NCI-H187 (cell line): ENCODE measurements around the gene RPA1.
"Not testable (repeated sequence)": the region's sequence is repeated elsewhere in the genome, so short reads cannot be mapped to it uniquely, and the experiment has no call there.

Experiments
- DNase-seq, 2 experiments: peaks; one replicate each; lab custom pipeline; 2025; lab: John Stamatoyannopoulos, UW

RPA1 gene

DNA sequence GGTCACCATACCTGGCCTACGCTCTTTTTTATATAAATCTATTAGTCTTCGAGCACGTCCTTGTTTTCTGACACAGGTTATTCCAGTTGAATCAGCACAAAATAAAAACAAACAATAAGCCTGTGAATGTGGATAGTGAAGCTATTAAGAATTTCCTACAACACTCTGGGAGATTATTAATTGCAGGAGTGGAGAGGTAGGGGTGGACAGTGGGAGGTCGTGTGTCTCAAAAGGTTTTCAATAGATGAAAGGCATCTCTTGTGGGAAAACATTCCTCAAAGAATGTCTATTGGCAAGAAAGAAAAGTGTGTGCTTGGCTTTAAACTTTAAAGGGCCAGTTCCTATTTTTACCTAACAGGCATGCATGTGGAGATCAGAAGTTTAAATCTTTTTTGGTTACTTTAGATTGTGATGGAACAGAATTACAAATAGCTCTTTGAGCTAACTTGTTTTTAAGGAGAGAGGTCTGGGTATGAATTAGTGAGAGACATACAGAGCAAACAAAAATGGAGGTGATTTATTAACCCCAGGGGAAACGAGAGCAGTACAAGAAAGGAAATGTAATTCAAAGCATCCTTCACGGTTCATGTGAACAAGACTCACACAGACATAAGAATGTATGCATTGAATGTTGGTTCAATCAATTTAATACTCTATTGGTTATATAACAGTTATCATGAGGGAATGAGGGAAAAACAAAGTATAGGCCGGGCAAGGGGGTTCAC, 9.1 kb upstream of the RPA1 start:
- no peak for DNase-seq

DNA sequence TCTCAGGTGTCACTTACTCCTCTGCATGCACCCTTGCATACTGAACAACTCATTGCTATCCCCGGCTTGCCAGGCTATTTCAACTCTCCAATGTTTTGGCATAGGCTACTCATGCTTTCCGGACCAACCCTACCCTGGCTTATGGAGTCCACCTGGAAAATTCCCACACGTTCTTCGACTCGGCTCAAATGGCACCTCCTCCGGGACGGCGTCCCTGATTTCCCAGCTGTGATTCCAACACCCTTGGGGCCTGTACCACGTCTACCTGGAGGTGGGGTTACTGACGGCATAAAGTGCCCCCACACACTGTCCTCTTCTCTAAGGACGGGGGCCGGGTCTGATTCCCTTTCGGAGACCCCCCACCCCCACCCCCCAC, 601 bp upstream of the RPA1 start:
- no peak for DNase-seq

DNA sequence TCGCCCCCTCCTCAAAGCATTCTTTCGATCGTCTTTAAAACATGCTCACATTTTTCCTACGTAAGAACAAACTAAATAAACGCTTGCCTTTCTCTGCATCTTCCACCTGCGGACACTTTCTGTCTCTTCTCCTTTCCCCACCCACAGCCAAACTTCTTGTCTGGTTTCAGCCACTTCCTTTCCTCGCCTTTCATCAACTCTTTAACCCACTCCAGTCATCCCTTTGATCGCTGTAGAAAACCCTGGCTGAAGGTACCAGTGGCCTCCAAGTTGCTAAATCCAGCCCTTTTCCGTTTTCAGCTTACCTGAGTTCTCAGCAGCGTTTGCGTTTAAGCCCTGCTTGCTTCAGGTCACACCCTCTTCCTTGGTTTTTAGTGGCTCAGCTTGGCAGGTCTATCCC, 483 bp downstream of the RPA1 start:
- no peak for DNase-seq

DNA sequence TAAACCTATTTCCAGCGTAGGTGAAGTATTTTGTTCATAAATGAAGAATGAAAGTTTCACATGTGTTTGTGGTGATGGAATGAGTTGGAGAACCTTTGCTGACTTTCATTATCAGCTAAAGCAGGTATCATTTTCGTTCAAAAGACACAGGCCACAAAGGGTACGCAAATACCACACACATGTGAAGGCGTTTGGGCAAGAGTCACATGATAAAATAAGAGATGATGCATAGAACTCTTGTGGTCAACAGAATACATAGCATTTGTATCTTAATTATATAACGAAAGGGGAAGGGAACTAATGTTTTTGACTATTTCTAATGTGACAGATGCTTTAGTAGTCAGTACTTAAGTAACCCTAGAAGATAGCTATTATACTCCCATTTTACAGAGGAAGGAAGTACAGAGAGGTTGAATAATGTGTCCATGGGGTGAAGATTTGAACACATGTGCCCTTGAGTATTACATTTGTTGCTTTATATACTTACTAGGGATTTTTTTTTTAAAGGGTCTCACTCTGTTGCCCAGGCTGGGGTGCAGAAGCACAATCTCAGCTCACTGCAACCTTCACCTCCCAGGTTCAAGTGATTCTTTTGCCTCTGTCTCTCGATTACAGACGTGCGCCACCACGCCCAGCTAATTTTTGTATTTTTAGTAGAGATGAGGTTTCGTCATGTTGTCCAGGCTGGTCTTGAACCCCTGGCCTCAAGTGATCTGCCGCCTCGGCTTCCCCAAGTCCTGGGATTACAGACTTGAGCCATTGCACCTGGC, 4.8 kb downstream of the RPA1 start:
- DNase-seq = no peak

DNA sequence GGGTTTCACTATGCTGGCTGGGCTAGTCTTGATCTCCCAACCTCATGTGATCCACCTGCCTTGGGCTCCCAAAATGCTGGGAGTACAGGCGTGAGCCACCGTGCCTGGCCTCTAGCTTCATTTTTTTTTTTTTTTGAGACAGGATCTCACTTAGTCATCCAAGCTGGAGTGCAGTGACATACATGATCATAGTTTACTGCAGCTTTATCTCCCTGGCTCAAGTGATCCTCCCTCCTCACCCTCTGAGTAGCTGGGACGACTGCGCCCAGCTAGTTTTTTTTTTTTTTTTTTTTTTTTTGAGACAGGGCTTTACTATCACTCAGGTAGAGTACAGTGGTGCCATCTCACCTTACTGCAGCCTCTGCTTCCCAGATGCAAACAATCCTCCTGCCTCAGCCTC, 9.7 kb downstream of the RPA1 start:
- no peak for DNase-seq

DNA sequence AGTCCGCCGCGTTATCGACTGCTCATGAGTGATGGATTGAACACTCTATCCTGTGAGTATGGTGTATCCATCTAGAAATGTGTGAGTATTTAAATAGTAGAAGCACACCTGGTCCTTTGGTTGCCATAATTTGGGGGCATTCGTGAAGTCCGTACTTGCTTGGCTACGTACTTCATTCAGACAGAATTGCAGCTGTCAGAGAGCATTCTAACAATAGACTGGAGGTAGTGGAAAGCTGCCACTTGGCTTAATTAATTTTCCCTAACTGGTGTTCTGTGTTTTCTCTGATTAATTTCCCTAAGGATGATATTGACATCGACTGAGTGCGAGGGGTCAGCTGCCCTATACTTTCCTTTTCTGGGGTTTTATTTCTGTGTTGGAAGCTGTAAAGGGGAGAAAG, 14.1 kb downstream of the RPA1 start:
- DNase-seq = no peak

DNA sequence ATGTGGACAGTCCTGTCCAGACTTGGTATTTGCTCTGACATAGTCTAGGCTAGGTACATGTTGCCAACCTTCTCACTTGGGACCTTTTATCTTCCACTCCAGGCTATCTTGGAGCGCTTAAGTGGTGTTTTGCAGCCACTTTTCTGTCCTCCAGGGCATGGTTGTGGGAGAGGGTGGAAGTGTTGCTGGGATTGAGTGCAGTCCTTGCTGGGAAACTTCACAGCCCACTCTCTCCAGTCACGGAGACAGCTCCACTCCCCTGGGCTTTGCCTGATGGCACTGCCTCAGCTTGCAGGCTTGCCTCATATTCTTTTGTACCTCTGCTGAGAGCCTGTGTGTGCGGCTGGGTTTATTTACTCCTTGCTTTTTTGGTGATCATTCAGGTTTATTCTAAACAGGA, 17.4 kb downstream of the RPA1 start:
- peak in 1 of 2 experiments; percentile 4 for DNase-seq

DNA sequence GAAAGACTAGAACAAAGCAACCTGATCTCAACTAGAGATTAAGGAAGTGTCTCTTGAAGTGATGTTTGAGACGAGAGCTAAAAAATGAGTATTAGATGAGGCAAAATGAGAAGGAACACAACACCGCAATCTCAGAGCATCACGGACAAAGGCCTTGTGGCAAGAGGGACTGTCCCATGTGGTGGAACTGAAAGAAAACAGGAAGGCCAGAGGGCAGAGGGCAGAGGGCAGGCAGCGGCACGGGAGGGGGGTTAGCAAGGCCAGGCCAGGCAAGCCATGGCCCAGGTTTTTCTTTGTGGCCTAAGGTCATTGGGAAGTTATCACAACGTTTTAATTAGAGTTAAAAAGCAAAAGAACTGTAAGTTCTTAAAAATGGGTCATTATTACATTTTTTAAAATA, 22.5 kb downstream of the RPA1 start:
- DNase-seq = no peak

DNA sequence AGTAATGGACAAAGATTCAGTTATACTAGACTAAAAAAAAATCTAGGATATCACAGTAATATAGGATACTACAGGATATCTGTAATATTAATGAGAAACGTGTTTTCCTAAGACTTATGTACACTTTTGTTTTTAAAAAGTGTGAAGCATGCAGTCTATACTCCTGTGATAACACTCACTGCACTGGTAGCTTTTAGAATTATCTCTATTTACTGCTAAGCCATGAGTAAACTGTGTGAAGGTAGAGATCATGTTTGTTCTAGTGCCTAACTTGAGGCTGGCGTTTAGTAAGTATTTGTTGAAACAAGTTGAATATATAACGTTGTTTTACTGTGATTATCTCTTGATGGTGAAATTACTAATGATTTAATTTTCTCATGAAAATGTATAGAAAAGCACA, 23.9 kb downstream of the RPA1 start:
- DNase-seq = no peak

DNA sequence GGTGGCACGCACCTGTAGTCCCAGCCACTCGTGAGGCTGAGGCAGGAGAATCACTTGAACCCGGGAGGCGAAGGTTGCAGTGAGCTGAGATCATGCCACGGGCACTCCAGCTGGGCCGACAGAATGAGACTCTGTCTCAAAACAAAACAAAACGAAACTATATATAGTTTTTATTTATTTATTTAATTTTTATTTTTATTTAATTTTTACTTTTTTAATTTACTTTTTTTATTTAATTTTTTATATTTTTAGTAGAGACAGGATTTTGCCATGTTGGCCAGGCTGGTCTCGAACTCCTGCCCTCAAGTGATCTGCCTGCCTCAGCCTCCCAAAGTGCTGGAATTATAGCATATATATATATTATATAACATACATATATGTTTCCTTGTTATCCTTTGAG, 26.7 kb downstream of the RPA1 start:
- DNase-seq = not testable (repeated sequence)

DNA sequence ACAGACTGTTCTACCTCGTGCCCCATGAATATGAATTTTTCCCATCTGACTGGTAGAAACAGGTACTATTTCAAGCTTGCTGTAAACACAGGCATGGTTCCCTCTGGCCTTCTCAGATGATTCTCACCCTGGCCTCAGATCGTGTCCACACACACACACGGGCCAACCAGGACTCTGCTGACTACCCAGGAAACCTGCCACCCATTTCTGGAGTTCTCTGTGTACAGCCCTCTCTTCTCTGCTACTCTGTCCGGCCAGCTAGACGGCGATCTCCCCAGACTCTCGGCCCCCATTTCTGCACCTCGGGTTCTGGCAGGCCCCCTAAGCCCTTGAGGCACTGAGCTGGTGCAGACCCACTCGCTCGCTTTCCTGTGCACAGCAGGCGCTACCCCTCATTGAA, 31.2 kb downstream of the RPA1 start:
- no peak for DNase-seq

DNA sequence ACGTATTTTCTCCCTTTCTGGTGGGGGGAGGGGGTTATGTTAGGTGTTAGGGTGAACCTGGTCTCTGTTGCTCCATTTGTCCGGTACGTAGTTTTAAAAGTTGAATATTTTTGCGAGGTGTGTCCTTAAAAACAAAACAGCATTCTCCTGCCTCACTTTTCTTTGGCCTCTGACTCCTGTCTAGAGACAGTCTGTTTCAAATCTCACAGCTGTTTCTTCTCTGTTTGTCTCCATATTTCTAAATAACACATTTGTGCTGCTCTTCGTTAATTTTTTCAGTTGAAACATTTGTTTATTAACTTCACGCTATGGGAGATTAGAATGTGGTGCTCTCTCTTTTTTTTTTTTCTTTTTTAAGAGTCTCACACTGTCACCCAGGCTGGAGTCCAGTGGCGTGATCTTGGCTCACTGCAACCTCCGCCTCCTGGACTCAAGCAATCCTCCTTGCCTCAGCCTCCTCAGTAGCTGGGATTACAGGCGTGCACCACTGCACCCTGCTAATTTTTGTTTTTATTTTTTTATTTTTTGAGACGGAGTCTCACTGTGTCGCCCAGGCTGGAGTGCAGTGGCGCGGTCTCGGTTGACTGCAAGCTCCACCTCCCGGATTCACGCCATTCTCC, 31.7 kb downstream of the RPA1 start:
- DNase-seq = no peak

DNA sequence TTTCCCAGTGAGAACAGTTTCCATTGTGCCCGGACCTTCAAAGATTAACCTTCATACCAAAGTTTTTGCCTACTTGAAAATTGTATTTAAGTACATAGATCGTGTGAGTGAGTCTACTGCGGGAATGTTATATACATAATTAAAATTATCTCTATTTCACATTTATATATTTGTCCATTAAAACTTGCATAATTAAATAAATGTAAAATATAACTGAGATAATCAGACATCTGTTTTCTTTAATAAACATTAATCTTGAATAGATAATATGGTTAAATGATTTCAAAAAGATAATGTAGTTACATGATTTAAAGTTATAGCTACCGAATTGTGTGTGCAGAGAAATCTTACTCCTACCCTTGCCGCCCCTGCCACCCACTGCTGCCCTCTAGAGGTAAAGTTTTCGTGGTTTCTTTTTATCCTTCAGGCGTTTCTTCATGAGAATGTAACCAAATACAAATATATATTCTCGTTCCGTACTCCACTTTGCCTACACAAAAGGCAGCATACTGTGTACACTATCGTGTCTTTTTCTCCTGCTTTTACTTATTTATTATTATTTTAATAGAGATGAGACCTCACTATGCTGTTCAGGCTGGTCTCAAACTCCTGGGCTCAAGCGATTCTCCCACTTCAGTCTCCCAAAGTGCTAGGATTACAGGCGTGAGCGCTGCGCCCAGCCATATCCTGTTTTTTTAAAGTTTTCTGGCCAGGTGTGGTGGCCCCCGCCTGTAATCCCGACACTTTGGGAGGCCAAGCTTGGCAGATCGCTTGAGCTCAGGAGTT, 35.6 kb downstream of the RPA1 start:
- no peak for DNase-seq

DNA sequence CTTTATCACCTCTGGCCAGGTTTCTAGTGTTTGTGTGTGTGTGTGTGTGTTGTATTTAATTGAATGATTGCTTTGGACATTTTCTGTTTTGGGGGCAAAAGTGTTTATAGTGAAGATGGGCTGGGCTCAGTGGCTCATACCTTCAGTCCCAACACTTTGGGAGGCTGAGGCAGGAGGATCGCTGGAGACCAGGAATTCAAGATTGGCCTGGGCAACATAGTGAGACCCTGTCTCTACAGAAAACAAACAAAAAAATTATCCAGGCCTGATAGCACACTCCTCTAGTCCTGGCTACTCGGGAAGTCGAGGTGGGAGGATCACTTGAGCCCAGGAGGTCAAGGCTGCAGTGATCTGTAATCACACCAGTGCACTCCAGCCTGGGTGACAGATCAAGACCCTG, 37.5 kb downstream of the RPA1 start:
- DNase-seq = no peak

DNA sequence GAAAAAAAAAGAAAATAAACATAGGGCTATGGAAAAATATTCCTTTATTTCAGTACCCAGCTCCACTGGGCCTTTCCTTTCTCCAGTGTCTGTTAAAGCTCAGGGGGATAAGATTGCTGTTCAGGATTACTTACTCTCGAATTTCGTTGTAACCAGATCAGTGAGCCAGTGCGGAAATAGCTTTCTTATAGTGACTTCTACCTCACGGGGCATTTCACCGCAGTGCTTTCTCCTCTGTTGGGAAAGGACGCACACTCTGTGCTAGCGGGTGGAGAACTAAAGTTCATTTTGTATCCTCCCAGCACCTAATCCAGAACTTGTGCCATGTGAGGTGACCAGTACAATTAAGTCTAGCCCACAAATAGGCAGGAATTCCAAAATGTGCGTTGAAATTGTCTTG, 38.3 kb downstream of the RPA1 start:
- no peak for DNase-seq

DNA sequence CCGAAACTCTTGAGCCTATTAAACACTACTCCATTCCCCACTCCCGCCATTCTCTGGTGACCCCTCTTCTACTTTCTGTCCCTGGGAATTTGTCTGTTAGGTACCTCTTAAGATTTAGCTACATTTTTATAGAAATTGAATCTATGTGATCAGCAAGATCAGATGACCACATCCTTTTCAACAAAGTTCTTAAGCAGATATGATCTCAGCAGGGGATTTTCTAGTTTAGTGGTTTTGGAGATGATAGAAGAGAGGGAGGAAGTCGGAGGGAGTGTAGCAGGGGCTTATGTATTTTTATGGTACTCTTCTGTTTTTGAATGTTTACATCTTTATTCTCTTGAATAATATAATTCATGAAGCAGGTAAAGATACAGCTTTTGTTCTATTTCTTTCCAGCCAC, 40.8 kb downstream of the RPA1 start:
- DNase-seq = no peak

DNA sequence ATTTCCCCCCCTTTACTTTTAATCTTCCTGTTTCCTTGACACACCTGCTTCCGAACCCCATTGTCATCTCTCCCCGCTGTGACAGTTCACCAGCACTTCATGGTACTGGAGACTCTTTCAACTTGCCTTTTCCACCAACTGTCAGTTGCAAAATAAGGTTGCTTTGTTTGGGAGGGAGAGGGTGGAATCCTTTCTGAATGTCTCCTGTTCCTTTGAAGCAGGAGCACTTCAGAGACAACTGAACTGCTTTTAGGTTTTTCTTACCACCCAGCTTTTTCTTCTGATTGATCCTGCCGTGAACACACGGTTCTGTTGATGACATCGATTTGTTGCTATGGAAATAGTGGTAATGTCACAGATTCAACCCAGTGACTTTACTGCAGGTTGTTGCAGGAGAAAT, 42.0 kb downstream of the RPA1 start:
- DNase-seq = no peak

DNA sequence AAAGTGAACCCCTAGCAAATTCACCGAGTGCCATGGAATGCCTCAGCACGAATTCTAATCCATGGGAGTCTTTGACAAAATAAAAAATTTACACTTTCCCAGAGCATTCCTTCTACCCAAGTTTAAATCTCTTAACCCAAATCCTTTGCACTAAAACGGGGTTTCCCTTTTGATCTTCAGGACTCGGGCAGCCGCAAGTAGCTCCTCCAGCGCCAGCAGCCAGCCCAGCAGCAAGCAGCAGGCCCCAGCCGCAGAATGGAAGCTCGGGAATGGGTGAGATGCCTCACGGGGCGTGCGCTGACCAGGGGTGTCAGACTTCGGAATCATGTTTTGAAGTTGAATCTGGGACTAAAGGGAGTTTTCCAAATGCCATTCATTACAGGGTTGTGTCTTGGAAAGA, 42.4 kb downstream of the RPA1 start:
- DNase-seq = no peak

DNA sequence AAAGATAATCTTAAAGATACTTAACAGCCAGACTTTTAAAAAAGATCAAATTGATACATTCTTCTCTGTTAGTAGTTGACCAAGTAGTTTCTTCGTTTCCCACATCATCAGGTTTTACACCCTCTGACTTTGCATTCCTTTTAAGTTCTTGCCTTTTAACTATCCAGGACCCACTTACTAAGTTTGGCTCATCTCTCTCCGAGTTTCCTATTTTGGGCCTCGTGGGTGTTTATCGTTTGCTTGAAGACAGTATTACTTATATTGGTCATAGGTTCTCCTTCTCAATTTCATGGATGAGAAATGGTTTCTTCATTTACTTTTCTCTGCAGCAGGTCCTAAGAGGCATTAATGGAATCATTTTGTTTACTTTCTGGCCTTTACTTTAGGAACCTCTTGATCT, 43.2 kb downstream of the RPA1 start:
- no peak for DNase-seq

DNA sequence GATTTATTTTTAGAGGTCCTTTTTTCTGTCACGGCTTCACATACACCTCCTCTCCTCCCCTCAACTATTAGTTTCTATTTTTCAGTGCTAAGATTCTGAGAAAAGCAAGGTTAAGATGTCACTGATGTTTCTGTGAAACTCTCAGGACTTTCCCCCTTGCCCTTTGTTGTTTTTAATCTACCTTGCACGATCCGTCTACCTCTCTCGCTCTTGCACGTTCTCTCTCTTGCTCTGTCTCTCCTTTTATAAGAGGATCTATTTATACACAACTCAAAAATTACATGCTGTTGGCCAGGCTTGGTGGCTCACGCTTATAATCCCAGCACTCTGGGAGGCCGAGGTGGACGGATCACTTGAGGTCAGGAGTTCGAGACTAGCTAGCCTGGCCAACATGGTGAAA, 43.6 kb downstream of the RPA1 start:
- DNase-seq = no peak

DNA sequence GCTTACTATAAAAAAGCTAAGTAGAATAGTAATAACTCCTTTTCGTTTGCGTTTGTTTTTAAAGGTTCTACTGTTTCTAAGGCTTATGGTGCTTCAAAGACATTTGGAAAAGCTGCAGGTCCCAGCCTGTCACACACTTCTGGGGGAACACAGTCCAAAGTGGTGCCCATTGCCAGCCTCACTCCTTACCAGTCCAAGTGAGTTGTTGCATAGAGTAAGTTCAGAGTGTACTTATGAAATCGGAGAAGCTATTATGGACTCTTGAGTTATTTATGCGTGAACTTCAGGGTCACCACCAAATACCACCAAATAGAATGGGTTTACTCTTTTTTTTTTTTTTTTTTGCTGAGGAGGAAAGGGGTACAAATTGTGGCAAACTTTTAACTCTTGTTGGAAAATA, 45.8 kb downstream of the RPA1 start:
- no peak for DNase-seq

DNA sequence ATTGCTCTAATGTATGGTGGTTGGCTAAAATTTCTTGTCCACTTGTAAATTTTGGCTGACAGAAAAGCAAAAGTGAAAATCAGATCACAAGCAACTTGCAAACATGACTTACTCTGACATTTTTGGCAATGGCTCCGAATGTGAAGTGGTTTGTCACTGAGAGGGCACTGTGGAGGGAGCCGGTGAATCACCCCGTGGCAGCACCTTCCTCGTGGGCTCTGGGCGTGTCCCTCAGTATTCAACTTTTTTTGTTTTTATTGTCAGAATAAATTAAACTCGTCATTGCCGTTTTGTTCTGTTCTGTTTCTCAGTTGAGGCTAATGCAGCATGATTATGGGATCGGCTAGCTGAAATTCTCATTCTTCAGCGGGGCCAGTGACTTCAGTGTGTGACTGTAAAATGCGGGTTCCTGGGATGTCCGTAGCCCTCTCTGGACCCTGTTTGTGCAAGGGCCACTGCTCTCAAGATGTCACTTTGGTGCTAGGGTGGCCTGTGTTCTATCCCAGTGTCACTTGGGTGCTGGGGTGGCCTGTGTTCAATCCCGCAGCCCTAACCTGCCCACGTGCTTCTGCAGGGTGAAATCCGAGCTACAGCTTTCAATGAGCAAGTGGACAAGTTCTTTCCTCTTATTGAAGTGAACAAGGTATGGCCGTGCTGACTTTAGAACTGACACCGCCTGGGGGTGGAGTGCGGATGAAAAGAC, 48.8 kb downstream of the RPA1 start:
- no peak for DNase-seq
